GM18502 (cell line): ENCODE results near the gene NOXA1.

Source experiments
- ATAC-seq: cut with Tn5 transposase; IDR thresholded peaks from one replicate; pipeline ENCODE4 v1.9.1; 2021; ENCODE audit warnings: mild to moderate bottlenecking; ENCODE audit not compliant: unreplicated experiment, poor library complexity

Gene NOXA1

GRCh38 chr9:137387114-137387890 is 35.9 kb upstream of the NOXA1 start:
- ATAC-seq = no peak

- no peak for ATAC-seq
Measured at GRCh38 chr9:137387891-137388560, 35.2 kb upstream of the NOXA1 start.

GRCh38 chr9:137388589-137389427 is 34.4 kb upstream of the NOXA1 start:
- no peak for ATAC-seq

- no peak for ATAC-seq
Measured at GRCh38 chr9:137389428-137389746, 33.8 kb upstream of the NOXA1 start.

GRCh38 chr9:137390553-137391410 is 32.4 kb upstream of the NOXA1 start:
- no peak for ATAC-seq

GRCh38 chr9:137391411-137391754 is 31.8 kb upstream of the NOXA1 start:
- no peak for ATAC-seq

- no peak for ATAC-seq
Measured at GRCh38 chr9:137392232-137393007, 30.8 kb upstream of the NOXA1 start.

GRCh38 chr9:137393176-137394150 is 29.7 kb upstream of the NOXA1 start:
- ATAC-seq = no peak

- ATAC-seq = no peak
Measured at GRCh38 chr9:137394866-137395665, 28.1 kb upstream of the NOXA1 start.

GRCh38 chr9:137395666-137396010 is 27.6 kb upstream of the NOXA1 start:
- no peak for ATAC-seq

- ATAC-seq = no peak
Measured at GRCh38 chr9:137396227-137396626, 27.0 kb upstream of the NOXA1 start.

GRCh38 chr9:137396634-137397367 is 26.4 kb upstream of the NOXA1 start:
- no peak for ATAC-seq

- ATAC-seq = no peak
Measured at GRCh38 chr9:137397675-137398423, 25.3 kb upstream of the NOXA1 start.

- no peak for ATAC-seq
Measured at GRCh38 chr9:137398561-137399468, 24.4 kb upstream of the NOXA1 start.

- ATAC-seq = no peak
Measured at GRCh38 chr9:137402746-137403145, 20.4 kb upstream of the NOXA1 start.
